Heart left ventricle (tissue), 13 donors: ENCODE results near the gene UBE2V1.

ENCODE experiments used
- CTCF ChIP-seq, 12 donors: fragments of 200-600 bp; sonication (generic) in 4 of 12; IDR thresholded peaks; one replicate each; pipeline versions ENCODE4 v1.5.0 to v1.8.0; 2018 to 2022; ENCODE audit warnings: antibody characterized with exemption in 12 of 12, mild to moderate bottlenecking in 5 of 12
- POLR2A ChIP-seq, 2 donors: fragments of 450-650 bp; IDR thresholded peaks; one replicate each; pipeline ENCODE4 v1.6.1; 2017; ENCODE audit warnings: antibody characterized with exemption in 2 of 2, mild to moderate bottlenecking in 2 of 2, moderate library complexity in 2 of 2
- donor health status: ischemic (EF 13 %, LVEDD 7.1; RV severe dilation, severe dysfunction).
- donor health status: DM: no; HTN: yes; CAD: no.
- donor health status: DM: no; HTN: no; CAD: no.
- donor health status: ischemic (EF 25% LVEDD 6.9; RV normal size, moderate dysfunction).
- donor health status: ischemic (EF 25% LVEDD 5.7; RV mildly dilated, moderate dysfunction).
- donor health status: ischemic (EF 35%, LVEDD 5.7; RV mildly dilated, moderate dysfunction).
- donor health status: nonischemic (EF 11% LVEDD 7.7; RV severe dilation, severe dysfunction).
- donor health status: DM: yes; HTN: yes; CAD: no.
- donor health status: PGD.
- donor health status: ischemic (EF 29% LVEDD 5.4; RV normal size, mild dysfunction).
- donor health status: nonischemic (EF 23%, LVEDD 6.1; RV moderate dilation, normal function).

GRCh38 chr20:50034567-50035180 lies 78.3 kb downstream of the UBE2V1 start:
- TF ChIP-seq POLR2A (IDR thresholded peaks at IDR 0.05): no peak
- no peak for TF ChIP-seq CTCF (IDR thresholded peaks at IDR 0.05)
